H1 (cell line): ENCODE results near the gene DGCR8. TPM values are rescaled to one million over a fixed set of nuclear protein-coding genes. Genes with fewer than 3 reads are reported as not detected.

Source experiments
- CTCF ChIA-PET: fragments of 300-600 bp; sonication (Branson Sonifier 250); formaldehyde crosslinking; loops from one replicate; lab custom pipeline; 2021; ENCODE audit not compliant: partially characterized antibody; lab: Charles Lee
- POLR2A ChIA-PET: fragments of 300-600 bp; sonication (Branson Sonifier 250); formaldehyde crosslinking; loops from one replicate; lab custom pipeline; 2021; ENCODE audit warnings: inconsistent platforms; ENCODE audit not compliant: partially characterized antibody; lab: Charles Lee
- DNase-seq, 2 experiments: peaks; one replicate each; pipeline versions ENCODE4 v3.0.0 to v3.0.0-alpha.2; 2010 to 2022; ENCODE audit warnings: low spot score in 2 of 2, low read depth in 1 of 2, mixed read lengths in 1 of 2
- FAIRE-seq: peaks from 2 replicates; lab custom pipeline; 2011; peaks lifted over from hg19 to GRCh38; lab: Jason Lieb, UNC
- H2AFZ ChIP-seq: 2 replicates; pipeline ENCODE4 v1.8.1; 2012; ENCODE audit warnings: low read length, inconsistent platforms
- H2AK5ac ChIP-seq: 2 replicates; pipeline ENCODE4 v1.6.1; 2013; ENCODE audit warnings: low read depth, low read length
- H2BK120ac ChIP-seq: replicated peaks from 2 replicates; pipeline ENCODE3; 2013; ENCODE audit warnings: low read depth, low read length, inconsistent platforms
- H2BK12ac ChIP-seq: 2 replicates; pipeline ENCODE4 v1.6.1; 2013; ENCODE audit warnings: low read depth, low read length
- H2BK15ac ChIP-seq: 2 replicates; pipeline ENCODE4 v1.6.1; 2013; ENCODE audit warnings: low read length
- H2BK20ac ChIP-seq: 2 replicates; pipeline ENCODE4 v1.6.1; 2013; ENCODE audit warnings: low read length
- H2BK5ac ChIP-seq: 2 replicates; pipeline ENCODE4 v1.6.1; 2013; ENCODE audit warnings: low read depth, low read length
- H3K14ac ChIP-seq: 2 replicates; pipeline ENCODE4 v1.6.1; 2013; ENCODE audit warnings: inconsistent platforms; ENCODE audit not compliant: insufficient read length
- H3K18ac ChIP-seq: 2 replicates; pipeline ENCODE4 v1.6.1; 2013; ENCODE audit warnings: low read length; ENCODE audit errors: extremely low read depth
- H3K23ac ChIP-seq: 2 replicates; pipeline ENCODE4 v1.6.1; 2013; ENCODE audit warnings: inconsistent platforms; ENCODE audit not compliant: insufficient read length
- H3K23me2 ChIP-seq: 2 replicates; pipeline ENCODE4 v1.6.1; 2013; ENCODE audit warnings: low read depth, low read length
- H3K27ac ChIP-seq: 2 replicates; pipeline ENCODE4 v1.6.1; 2011; ENCODE audit warnings: low read depth, low read length, inconsistent platforms
- H3K27me3 ChIP-seq, 4 experiments: replicated peaks in 1 of 4; 1 replicate in 1 of 4; 2 replicates in 3 of 4; pipeline versions ENCODE4 v1.6.1 to v1.8.1; 2011 to 2013; ENCODE audit warnings: low read length in 3 of 4, mild to moderate bottlenecking in 3 of 4, inconsistent platforms in 2 of 4, mixed read lengths in 2 of 4, moderate library complexity in 1 of 4; ENCODE audit not compliant: control insufficient read depth in 3 of 4, insufficient read depth in 3 of 4; ENCODE audit errors: extremely low read depth in 1 of 4
- H3K36me3 ChIP-seq, 4 experiments: 2 replicates each; pipeline versions ENCODE4 v1.6.1 to v1.8.1; 2011 to 2013; ENCODE audit warnings: mild to moderate bottlenecking in 4 of 4, low read length in 3 of 4, moderate library complexity in 2 of 4, control low read depth in 1 of 4, inconsistent platforms in 1 of 4; ENCODE audit not compliant: insufficient read depth in 4 of 4, control insufficient read depth in 2 of 4
- H3K4ac ChIP-seq: replicated peaks from 2 replicates; pipeline ENCODE3; 2013; ENCODE audit warnings: low read length, low read depth, mixed read lengths, inconsistent platforms; ENCODE audit not compliant: insufficient read length
- H3K4me1 ChIP-seq, 4 experiments: replicated peaks in 1 of 4; 1 replicate in 1 of 4; 2 replicates in 3 of 4; pipeline versions ENCODE4 v1.6.1 to v1.8.1; 2011 to 2013; ENCODE audit warnings: low read length in 3 of 4, inconsistent platforms in 2 of 4, mixed read lengths in 1 of 4; ENCODE audit not compliant: insufficient read depth in 4 of 4, control insufficient read depth in 3 of 4
- H3K4me2 ChIP-seq, 2 experiments: 2 replicates each; pipeline versions ENCODE4 v1.6.1 to v1.8.1; 2011 to 2013; ENCODE audit warnings: low read depth in 2 of 2, low read length in 2 of 2, control low read depth in 1 of 2, inconsistent platforms in 1 of 2, mild to moderate bottlenecking in 1 of 2; ENCODE audit not compliant: insufficient read depth in 1 of 2
- H3K4me3 ChIP-seq, 4 experiments: fragments of 200-600, 300-600 bp in 1 of 4; sonication (generic), shearing (Covaris generic), sonication (Bioruptor Twin) in 1 of 4; 2 replicates each; pipeline versions ENCODE4 v1.5.1 to v1.8.1; 2011 to 2016; ENCODE audit warnings: low read length in 4 of 4, low read depth in 3 of 4, control low read depth in 2 of 4, inconsistent platforms in 2 of 4, mild to moderate bottlenecking in 2 of 4, mixed read lengths in 1 of 4, moderate library complexity in 1 of 4; ENCODE audit not compliant: insufficient read depth in 2 of 4; ENCODE audit errors: extremely low read depth in 1 of 4
- H3K56ac ChIP-seq: replicated peaks from 2 replicates; pipeline ENCODE3; 2013; ENCODE audit warnings: low read depth, mild to moderate bottlenecking, mixed read lengths, low read length, inconsistent platforms; ENCODE audit not compliant: insufficient read length
- H3K79me1 ChIP-seq: 2 replicates; pipeline ENCODE4 v1.6.1; 2013; ENCODE audit warnings: low read depth, low read length, control low read depth
- H3K79me2 ChIP-seq, 2 experiments: 2 replicates each; pipeline versions ENCODE4 v1.6.1 to v1.8.1; 2012 to 2013; ENCODE audit warnings: low read length in 2 of 2, mild to moderate bottlenecking in 2 of 2, inconsistent platforms in 1 of 2; ENCODE audit not compliant: insufficient read depth in 2 of 2, control insufficient read depth in 1 of 2
- H3K9ac ChIP-seq, 4 experiments: replicated peaks in 1 of 4; 1 replicate in 1 of 4; 2 replicates in 3 of 4; pipeline versions ENCODE4 v1.6.1 to v1.8.1; 2011 to 2013; ENCODE audit warnings: low read depth in 3 of 4, low read length in 3 of 4, control low read depth in 2 of 4, mild to moderate bottlenecking in 2 of 4, moderate library complexity in 2 of 4, inconsistent platforms in 1 of 4; ENCODE audit errors: extremely low read depth in 1 of 4
- H3K9me3 ChIP-seq, 2 experiments: 2 replicates each; pipeline versions ENCODE4 v1.6.1 to v1.8.1; 2012 to 2013; ENCODE audit warnings: mild to moderate bottlenecking in 2 of 2, moderate library complexity in 2 of 2, control low read depth in 1 of 2, inconsistent platforms in 1 of 2, low read depth in 1 of 2, low read length in 1 of 2, mixed read lengths in 1 of 2; ENCODE audit not compliant: insufficient read depth in 2 of 2
- H4K20me1 ChIP-seq, 2 experiments: replicated peaks in 1 of 2; 2 replicates each; pipeline versions ENCODE3 to v1.8.1; 2011 to 2013; ENCODE audit warnings: inconsistent platforms in 2 of 2, low read length in 2 of 2, mild to moderate bottlenecking in 1 of 2; ENCODE audit not compliant: insufficient read depth in 2 of 2, control insufficient read depth in 1 of 2
- H4K5ac ChIP-seq: 2 replicates; pipeline ENCODE4 v1.6.1; 2013; ENCODE audit warnings: low read length, low read depth, mixed read lengths, inconsistent platforms; ENCODE audit not compliant: insufficient read length
- H4K8ac ChIP-seq: 2 replicates; pipeline ENCODE4 v1.8.0; 2013; ENCODE audit warnings: mild to moderate bottlenecking, moderate library complexity, low read length, inconsistent platforms; ENCODE audit not compliant: insufficient read depth; ENCODE audit errors: extremely low read depth
- H4K91ac ChIP-seq: replicated peaks from 2 replicates; pipeline ENCODE3; 2013; ENCODE audit warnings: low read length, mixed read lengths, inconsistent platforms; ENCODE audit not compliant: insufficient read length
- SP4 ChIP-seq: IDR thresholded peaks from 2 replicates; pipeline ENCODE4 v1.6.1; 2012; ENCODE audit warnings: low read length, inconsistent platforms
- WGBS, 2 experiments: shearing (Covaris generic) in 1 of 2; methylation state at CpG; one replicate each; pipeline versions ENCODE4 v1.1.6 to v1.1.7; 2013 to 2015; ENCODE audit warnings: low lambda C conversion rate in 2 of 2, mixed read lengths in 2 of 2, inconsistent platforms in 1 of 2, low coverage in 1 of 2, missing lambda C conversion rate in 1 of 2; ENCODE audit not compliant: insufficient replicate concordance in 2 of 2, insufficient coverage in 1 of 2, insufficient read length in 1 of 2; ENCODE audit errors: extremely low coverage in 1 of 2, missing lambda C conversion rate in 1 of 2; 5-methylcytosine and 5-hydroxymethylcytosine counted together
- polyA plus RNA-seq, 7 experiments: library from polyadenylated mRNA; depleted of rRNA in 3 of 7; stranded (reverse) in 5 of 7; unstranded in 2 of 7; fragments of >200 nt in 5 of 7; fragments of 200-250 nt in 2 of 7; gene quantifications; 1 replicate in 5 of 7; 2 replicates in 1 of 7; 4 replicates in 1 of 7; pipeline versions ENCODE4 v1.2.1 to v1.2.3, GENCODE V29; 2011 to 2013; ENCODE audit warnings: missing spikeins in 2 of 7, mixed read lengths in 2 of 7
- total RNA-seq: library from RNA; stranded (reverse); fragmentation: NEBNext Ultra II Directional; extraction: Animal tissue kit (Norgen Biotek cat#: 25700); gene quantifications from 2 replicates; pipeline ENCODE4 v1.2.1, GENCODE V29; 2021

DGCR8 gene
- total and polyA plus RNA-seq, 2 of the 8 experiments (the other 6 are each of a cell fraction or from before 2014, with no cell fraction given): 23.7 to 43.7 TPM

DNA sequence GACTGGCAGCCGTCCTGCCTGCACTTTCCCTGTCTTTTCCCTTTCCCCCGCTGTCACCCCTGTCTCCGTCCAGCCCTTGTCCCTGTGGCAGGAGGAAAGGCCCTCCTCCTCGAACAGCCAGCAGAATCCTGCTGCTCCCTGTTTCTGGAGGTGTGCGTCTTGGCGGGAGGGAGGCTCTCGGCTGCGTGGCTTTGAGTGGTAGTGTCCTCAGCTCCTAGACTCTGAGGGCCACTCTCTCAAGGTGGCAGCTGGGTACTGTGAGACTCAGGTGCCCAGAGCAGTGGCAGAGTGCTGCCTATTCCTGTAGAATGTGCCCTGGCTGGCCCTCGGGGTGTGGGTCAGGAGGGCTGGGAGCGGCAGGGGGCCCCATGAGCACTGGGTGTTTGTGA, 26.8 kb downstream of the DGCR8 start:
- FAIRE-seq (no peak), DNase-seq (no peak)
- no peak overlapping the region for H3K23ac ChIP-seq
- no peak overlapping the region for H3K9ac ChIP-seq
- no peak overlapping the region for H2BK5ac ChIP-seq
- H3K27ac ChIP-seq: no peak overlapping the region
- ChIA-PET CTCF (interaction anchor here (1.0 to 3.3 kb wide), 5 partner anchors 9 to 21 kb away, joined by 3 to 16 read pairs (median 7); partner anchors contain the start of gene RANBP1), POLR2A (interaction anchor here (1.1 to 29.4 kb wide), 6 partner anchors 5 to 71 kb away, joined by 3 to 598 read pairs (median 26); partner anchors contain the start of genes RANBP1 and TRMT2A)
- H3K23me2 ChIP-seq: no peaks in the 10 kb centered on the region
- no peak overlapping the region for H4K5ac ChIP-seq
- no peaks in the 10 kb centered on the region for H3K9me3 ChIP-seq
- H3K79me1 ChIP-seq: peaks cover 14% of the 10 kb centered on the region
- no peak overlapping the region for H2AFZ ChIP-seq
- H2BK15ac ChIP-seq: no peak overlapping the region
- H3K27me3 ChIP-seq: no peaks in the 10 kb centered on the region
- no peak overlapping the region for H2AK5ac ChIP-seq
- peaks cover 56 to 78% (median 65%) of the 10 kb centered on the region in 4 experiments for H3K36me3 ChIP-seq
- no peak for TF ChIP-seq SP4
- H3K4ac ChIP-seq: no peak overlapping the region
- no peak overlapping the region for H3K4me3 ChIP-seq
- no peak overlapping the region for H3K56ac ChIP-seq
- H4K8ac ChIP-seq: no peak overlapping the region
- no peak overlapping the region for H3K14ac ChIP-seq
- peaks cover 0 to 16% of the 10 kb centered on the region in 2 experiments; a peak in 3 of 4 replicates for H3K79me2 ChIP-seq
- no peak overlapping the region for H2BK12ac ChIP-seq
- H2BK120ac ChIP-seq: no peak overlapping the region
- WGBS, 2 experiments: 97% methylated on average over 10 of the region's 10 CpGs; no CpG with 5 or more reads in 1 of the 2 experiments
- no peaks in the 10 kb centered on the region for H3K4me1 ChIP-seq
- H4K91ac ChIP-seq: no peak overlapping the region
- H2BK20ac ChIP-seq: no peak overlapping the region
- no peak overlapping the region for H3K18ac ChIP-seq
- H4K20me1 ChIP-seq: peaks cover 21 to 55% of the 10 kb centered on the region in 2 experiments
- H3K4me2 ChIP-seq: no peak overlapping the region
